Hematopoietic multipotent progenitor cell treated with erythropoietin and hydrocortisone succinate and interleukin-3 and kit ligand, for 4 days (in vitro differentiated cells): ENCODE data around the gene CHST14.

ENCODE experiments used
- DNase-seq: peaks from one replicate; pipeline ENCODE4 v3.0.0-alpha.2; 2015

CHST14 gene, protein sequence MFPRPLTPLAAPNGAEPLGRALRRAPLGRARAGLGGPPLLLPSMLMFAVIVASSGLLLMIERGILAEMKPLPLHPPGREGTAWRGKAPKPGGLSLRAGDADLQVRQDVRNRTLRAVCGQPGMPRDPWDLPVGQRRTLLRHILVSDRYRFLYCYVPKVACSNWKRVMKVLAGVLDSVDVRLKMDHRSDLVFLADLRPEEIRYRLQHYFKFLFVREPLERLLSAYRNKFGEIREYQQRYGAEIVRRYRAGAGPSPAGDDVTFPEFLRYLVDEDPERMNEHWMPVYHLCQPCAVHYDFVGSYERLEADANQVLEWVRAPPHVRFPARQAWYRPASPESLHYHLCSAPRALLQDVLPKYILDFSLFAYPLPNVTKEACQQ

DNA sequence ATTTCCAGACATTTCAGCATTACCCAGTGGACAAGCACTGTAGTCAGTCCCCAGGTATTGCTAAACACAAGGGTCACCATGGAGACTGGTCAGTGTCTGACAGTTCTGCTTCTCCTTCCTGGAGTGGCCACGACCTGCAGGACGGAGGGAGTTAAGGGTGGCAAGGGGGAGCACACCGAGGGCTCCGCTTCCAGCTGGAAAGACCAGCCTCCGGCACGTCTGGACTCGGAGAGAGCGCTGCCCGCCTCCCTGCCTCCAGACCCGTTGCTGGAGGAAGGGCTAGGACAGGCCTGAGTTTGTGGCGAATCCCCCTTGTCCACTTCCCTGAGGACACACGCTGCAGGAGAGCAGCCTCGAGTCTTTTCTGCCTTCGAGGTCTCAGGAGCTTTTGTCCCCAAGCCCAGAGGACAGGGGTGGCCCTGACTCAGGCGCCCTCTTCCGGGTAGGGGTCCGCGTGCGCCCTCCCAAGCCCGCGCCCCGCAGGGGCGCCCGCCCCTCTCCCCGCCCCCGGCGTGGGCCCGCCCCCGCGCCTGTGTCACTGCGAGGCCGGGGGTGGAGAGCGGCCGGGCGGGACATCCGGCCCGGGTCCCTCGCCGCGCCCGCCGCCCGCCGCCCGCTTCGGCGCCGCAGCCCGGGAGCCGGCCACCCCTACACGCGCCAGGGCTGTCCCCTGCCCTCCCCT lies at the start of gene CHST14:
TSS of gene CHST14 (plus strand) at position 562 of the 682 bp plus-strand sequence. CDS start 230 bp downstream, outside the sequence.
- DNase-seq, result peak; percentile 82

DNA sequence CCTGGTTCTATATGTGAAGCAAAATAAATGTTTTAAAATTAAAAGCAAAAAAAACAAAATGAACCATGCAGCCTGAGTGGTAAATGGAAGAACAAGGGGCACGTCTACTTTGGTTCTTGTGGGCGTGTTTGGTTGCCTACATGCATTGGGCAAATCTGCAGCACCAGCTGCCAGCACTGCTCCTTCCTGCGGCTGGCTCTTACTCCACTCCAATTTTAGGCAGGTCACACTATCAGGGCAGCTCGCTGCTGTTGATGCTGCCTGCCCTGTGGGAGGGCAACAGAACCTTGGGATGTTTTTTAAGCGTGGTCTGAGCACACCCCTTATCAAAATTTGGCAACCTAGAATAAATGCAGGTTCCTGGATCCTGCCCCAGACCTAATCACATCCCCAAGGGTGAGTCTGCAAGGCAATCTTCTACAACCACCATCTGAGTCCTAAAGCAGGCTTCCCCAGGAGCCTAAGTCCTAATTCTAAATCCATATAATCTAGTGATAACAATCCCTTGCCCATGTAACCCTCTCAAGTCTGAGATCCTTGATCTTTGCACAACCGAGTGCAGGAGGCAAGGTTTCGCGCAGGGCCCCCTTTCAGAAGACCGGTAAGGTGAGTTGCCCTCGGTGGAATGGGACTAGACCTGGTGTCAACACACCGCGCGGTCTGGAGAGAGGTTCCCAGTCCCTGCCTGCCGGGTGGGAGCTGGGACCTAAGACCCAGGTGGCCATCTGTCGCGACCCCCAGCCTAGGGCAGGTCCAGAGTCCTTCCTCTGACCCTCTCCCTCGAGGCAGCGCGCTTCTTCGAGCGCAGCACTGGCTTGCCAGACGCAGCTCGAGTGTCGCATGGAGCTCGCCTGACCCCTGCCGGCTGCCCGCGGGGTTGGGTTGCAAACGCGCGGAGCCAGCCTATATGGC lies 49.3 kb upstream of the CHST14 start:
- peak; percentile 90 for DNase-seq

GRCh38 chr15:40424483-40425115 lies 46.2 kb upstream of the CHST14 start:
- DNase-seq, result no peak

DNA sequence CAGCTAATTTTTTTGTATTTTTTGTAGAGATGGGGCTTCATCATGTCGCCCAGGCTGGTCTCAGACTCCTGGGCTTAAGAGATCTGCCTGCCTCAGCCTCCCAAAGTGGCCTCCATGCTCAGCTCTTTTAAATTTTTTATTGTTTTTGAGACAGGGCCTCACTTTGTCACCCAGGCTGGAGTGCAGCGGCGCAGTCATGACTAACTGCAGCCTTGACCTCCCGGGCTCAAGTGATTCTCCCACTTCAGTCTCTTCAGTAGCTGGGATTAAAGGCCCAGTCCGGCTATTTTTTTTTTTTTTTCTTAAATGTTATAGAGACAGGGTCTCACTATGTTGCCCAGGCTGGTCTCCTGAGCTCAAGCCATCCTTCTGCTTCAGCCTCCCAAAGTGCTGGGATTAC lies 45.1 kb upstream of the CHST14 start:
- no peak for DNase-seq

- DNase-seq, result peak; percentile 90
Observed at GRCh38 chr15:40427188-40427587, 43.6 kb upstream of the CHST14 start.

GRCh38 chr15:40428185-40428584 lies 42.6 kb upstream of the CHST14 start:
- no peak for DNase-seq

GRCh38 chr15:40429068-40429710 lies 41.6 kb upstream of the CHST14 start:
- DNase-seq, result no peak

- peak; percentile 77 for DNase-seq
Observed at GRCh38 chr15:40430271-40430805, 40.4 kb upstream of the CHST14 start.

DNA sequence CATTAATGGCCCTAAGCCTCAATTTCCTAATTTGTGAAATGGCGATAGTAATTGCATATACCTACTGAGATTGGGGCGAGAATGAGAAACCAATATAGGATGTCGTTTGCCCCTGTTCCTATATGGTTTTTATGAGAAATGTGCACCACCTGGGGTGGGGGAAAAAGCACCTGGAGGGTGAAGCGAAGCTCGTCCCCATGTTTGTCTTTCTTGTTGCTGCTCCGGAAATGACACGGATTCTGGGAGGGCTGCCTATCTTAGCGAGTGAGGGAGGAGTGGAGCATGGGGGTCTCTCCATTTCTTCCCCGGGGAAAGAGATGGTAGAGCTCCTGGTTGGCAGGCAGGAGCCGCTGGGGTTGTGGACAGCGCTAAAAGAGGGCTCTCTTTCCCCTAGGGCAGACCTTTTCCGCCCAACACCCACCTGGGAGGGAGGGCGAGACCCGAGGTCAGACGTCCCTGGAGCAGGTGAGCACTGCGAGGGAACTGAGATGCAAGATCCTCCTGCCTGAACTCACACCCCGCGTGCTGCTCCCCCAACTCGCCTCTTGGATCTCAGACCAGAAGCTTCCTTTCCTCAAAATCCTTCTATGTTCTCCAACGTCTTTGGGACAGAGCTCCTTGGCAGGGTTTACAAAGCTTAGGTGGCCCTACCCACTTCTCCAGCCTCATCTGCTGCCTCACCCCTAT lies 35.6 kb upstream of the CHST14 start:
- DNase-seq, result no peak

GRCh38 chr15:40435710-40436089 lies 35.1 kb upstream of the CHST14 start:
- no peak for DNase-seq

GRCh38 chr15:40436116-40436891 lies 34.5 kb upstream of the CHST14 start:
- DNase-seq, result peak; percentile 55

DNA sequence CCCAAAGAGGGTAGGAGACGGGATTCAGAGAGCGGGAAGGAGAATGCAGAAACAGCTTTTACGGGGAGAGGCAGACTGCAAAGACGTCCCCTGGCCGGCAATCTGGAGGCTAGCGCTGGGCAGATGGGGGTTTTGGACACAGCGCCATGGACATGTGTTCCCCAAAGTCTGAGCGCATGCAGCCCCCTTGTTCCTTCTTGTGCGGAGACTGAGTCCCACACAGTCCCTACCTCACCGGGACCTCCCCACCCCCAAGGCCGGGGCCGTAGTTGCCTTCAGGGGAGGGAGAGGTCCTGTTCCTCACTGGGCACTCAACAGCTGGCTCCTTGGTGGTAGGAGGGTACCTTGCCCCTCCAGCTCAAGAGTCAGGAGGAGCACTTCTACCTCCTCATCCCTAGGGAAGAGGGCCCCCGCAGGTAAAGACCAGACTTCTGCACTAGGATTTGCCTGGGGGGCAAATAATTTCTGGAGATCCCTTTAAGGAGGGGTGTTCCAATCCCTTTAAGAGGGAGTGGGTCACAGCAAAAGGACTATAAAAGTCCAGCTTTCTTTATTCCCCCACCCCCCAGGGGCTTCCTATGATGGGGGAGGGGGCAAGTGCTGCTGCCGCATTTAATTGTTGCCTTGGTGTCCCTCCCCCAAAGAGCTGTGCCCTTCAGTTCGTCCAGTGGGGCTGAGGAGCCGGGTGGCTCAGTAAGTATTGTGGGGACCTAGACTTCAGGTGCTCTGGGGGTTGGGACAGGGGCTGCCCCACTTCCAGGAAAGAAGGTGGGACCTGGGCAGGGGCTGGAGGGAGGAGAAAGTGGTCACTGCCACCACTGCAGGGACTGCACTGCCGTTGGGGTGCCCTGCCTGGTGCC lies 33.7 kb upstream of the CHST14 start:
- DNase-seq, result no peak

- DNase-seq, result no peak
Observed at GRCh38 chr15:40437752-40438687, 32.8 kb upstream of the CHST14 start.

GRCh38 chr15:40438712-40439111 lies 32.1 kb upstream of the CHST14 start:
- DNase-seq, result no peak

DNA sequence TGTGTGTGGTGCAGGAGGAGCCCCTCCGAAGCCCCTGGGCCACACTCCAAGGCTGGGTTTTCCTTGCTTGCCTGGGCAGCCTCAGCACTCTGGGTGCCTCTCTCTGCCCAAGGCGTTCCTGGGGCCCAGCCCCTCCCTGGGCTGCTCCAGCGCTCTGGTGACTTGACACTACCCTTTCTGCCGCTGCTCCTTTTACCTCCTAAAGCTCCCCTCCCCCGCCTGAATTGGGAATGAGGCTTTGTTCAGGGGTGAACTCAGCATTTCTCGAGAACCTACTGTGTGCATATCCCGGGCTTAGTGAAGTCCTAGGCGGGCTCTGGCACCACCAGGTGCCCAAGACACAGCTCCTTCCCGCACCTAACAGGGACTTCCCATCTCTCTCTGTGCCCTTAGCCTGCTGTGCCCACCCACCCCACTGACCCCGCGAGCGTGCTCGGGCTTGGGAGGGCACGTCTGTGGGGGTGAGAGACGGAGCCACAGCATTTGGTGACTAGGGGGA lies 31.3 kb upstream of the CHST14 start:
- peak; percentile 53 for DNase-seq

DNA sequence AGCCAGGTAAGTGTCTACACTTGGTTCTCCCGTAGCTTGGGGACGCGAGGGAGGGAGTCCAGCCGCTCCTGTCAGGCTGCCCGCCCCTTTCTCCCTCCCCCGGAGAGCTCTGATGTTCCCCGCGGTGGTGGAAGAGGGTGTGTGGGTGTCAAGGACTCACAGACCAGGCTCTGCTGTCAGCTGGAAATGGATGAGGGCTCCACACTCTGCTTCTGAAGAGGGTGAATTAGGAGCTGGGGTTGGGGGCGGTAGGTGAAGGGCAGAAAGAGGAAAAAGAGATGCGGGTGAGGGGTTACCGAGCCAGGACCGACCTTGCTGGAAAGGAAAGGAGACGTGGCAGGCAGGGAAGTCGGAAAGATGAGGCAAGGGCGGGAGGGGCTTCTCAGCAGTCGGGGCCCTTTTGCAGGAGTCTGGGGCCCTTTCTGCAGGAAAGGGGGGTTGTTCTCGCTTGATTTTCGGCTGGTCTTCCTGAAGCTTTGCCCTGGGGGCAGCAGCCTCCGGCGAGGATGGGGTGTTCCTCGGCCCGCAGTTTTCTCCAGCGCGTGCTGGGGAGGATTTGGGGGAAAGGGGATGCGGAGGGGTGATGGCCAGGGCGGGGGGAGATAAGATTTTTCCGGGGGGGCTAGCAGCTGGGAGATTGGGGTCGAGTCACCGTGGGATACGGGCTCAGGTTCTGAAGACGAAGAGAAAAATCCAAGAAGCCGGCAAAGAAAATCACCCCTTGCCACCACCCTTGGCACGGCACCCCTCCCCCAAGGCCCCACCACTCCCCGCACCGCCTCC lies 30.6 kb upstream of the CHST14 start:
- DNase-seq, result peak; percentile 62
